Measurements from ENCODE around the gene PNMA8C.
"Not testable (repeated sequence)": the region's sequence is repeated elsewhere in the genome, so short reads cannot be mapped to it uniquely, and the experiment has no call there.

Gene PNMA8C

GRCh38 chr19:46411925-46412649, 16.6 kb downstream of the PNMA8C start:
- no peak for DNase-seq (ENCODE audit: low read depth in 2 of 2)

GRCh38 chr19:46411088-46411924, 17.4 kb downstream of the PNMA8C start:
- no peak for DNase-seq (ENCODE audit: low read depth in 2 of 2)

- DNase-seq (ENCODE audit: low read depth in 2 of 2): no peak
Observed at GRCh38 chr19:46410205-46411087, 18.3 kb downstream of the PNMA8C start.

GRCh38 chr19:46409191-46409590, 19.5 kb downstream of the PNMA8C start:
- no peak for DNase-seq (ENCODE audit: low read depth in 2 of 2)

GRCh38 chr19:46408664-46409039, 20.1 kb downstream of the PNMA8C start:
- no peak for DNase-seq (ENCODE audit: low read depth in 2 of 2)

- DNase-seq (ENCODE audit: low read depth in 2 of 2): no peak
Observed at GRCh38 chr19:46407856-46408663, 20.7 kb downstream of the PNMA8C start.

GRCh38 chr19:46406976-46407375, 21.8 kb downstream of the PNMA8C start:
- DNase-seq (ENCODE audit: low read depth in 2 of 2): no peak

GRCh38 chr19:46404753-46405468, 23.8 kb downstream of the PNMA8C start:
- no peak for DNase-seq (ENCODE audit: low read depth in 2 of 2)

GRCh38 chr19:46404055-46404752, 24.5 kb downstream of the PNMA8C start:
- DNase-seq (ENCODE audit: low read depth in 2 of 2): no peak

- no peak for DNase-seq (ENCODE audit: low read depth in 2 of 2)
Observed at GRCh38 chr19:46402725-46403124, 26.0 kb downstream of the PNMA8C start.

- not testable (repeated sequence) for DNase-seq (ENCODE audit: low read depth in 2 of 2)
Observed at GRCh38 chr19:46397801-46398479, 30.8 kb downstream of the PNMA8C start.

- no peak for DNase-seq (ENCODE audit: low read depth in 2 of 2)
Observed at GRCh38 chr19:46394402-46394797, 34.3 kb downstream of the PNMA8C start.

GRCh38 chr19:46393456-46394401, 35.0 kb downstream of the PNMA8C start:
- DNase-seq (ENCODE audit: low read depth in 2 of 2): no peak

- no peak for DNase-seq (ENCODE audit: low read depth in 2 of 2)
Observed at GRCh38 chr19:46392837-46393236, 35.9 kb downstream of the PNMA8C start.

GRCh38 chr19:46392252-46392801, 36.4 kb downstream of the PNMA8C start:
- no peak for DNase-seq (ENCODE audit: low read depth in 2 of 2)

- DNase-seq (ENCODE audit: low read depth in 2 of 2): no peak
Observed at GRCh38 chr19:46391296-46392251, 37.2 kb downstream of the PNMA8C start.

- DNase-seq (ENCODE audit: low read depth in 2 of 2): no peak
Observed at GRCh38 chr19:46390866-46391265, 37.9 kb downstream of the PNMA8C start.
